Measurements from ENCODE around the gene ARHGAP15.

The ARHGAP15 gene

GRCh38 chr2:143280097-143280757 lies 151.0 kb downstream of the ARHGAP15 start:
- DNase-seq = no peak

- no peak for DNase-seq
Measured at GRCh38 chr2:143282684-143283083, 153.5 kb downstream of the ARHGAP15 start.

GRCh38 chr2:143284087-143284675 lies 155.0 kb downstream of the ARHGAP15 start:
- no peak for DNase-seq

GRCh38 chr2:143289025-143289424 lies 159.8 kb downstream of the ARHGAP15 start:
- no peak for DNase-seq

- DNase-seq = no peak
Measured at GRCh38 chr2:143290221-143290620, 161.0 kb downstream of the ARHGAP15 start.

- no peak for DNase-seq
Measured at GRCh38 chr2:143294068-143294467, 164.8 kb downstream of the ARHGAP15 start.

GRCh38 chr2:143296089-143296488 lies 166.9 kb downstream of the ARHGAP15 start:
- DNase-seq = no peak

- no peak for DNase-seq
Measured at GRCh38 chr2:143297182-143297581, 168.0 kb downstream of the ARHGAP15 start.

GRCh38 chr2:143300536-143300935 lies 171.3 kb downstream of the ARHGAP15 start:
- DNase-seq = no peak

- no peak for DNase-seq
Measured at GRCh38 chr2:143311426-143311825, 182.2 kb downstream of the ARHGAP15 start.

GRCh38 chr2:143312441-143312840 lies 183.2 kb downstream of the ARHGAP15 start:
- DNase-seq = no peak

GRCh38 chr2:143313861-143314260 lies 184.6 kb downstream of the ARHGAP15 start:
- no peak for DNase-seq

- DNase-seq = no peak
Measured at GRCh38 chr2:143321994-143322393, 192.8 kb downstream of the ARHGAP15 start.

- DNase-seq = no peak
Measured at GRCh38 chr2:143329288-143329687, 200.1 kb downstream of the ARHGAP15 start.

- DNase-seq = no peak
Measured at GRCh38 chr2:143333168-143333791, 204.1 kb downstream of the ARHGAP15 start.

GRCh38 chr2:143333847-143334246 lies 204.6 kb downstream of the ARHGAP15 start:
- no peak for DNase-seq

GRCh38 chr2:143334837-143335236 lies 205.6 kb downstream of the ARHGAP15 start:
- DNase-seq = no peak

GRCh38 chr2:143336719-143337210 lies 207.5 kb downstream of the ARHGAP15 start:
- no peak for DNase-seq

GRCh38 chr2:143341478-143341877 lies 212.3 kb downstream of the ARHGAP15 start:
- no peak for DNase-seq

- no peak for DNase-seq
Measured at GRCh38 chr2:143344780-143345179, 215.6 kb downstream of the ARHGAP15 start.

- no peak for DNase-seq
Measured at GRCh38 chr2:143345887-143346787, 216.9 kb downstream of the ARHGAP15 start.

GRCh38 chr2:143347271-143347695 lies 218.1 kb downstream of the ARHGAP15 start:
- no peak for DNase-seq

- no peak for DNase-seq
Measured at GRCh38 chr2:143347901-143348414, 218.7 kb downstream of the ARHGAP15 start.
